GM12878 (cell line): Measurements from ENCODE around the gene AMPH. TPM values are rescaled to one million over a fixed set of nuclear protein-coding genes. Genes with fewer than 3 reads are reported as not detected.

Source experiments
- ATAC-seq: fragments of 200-7000 bp; cut with Tn5 transposase; 3 replicates; pipeline ENCODE4 v1.9.1; 2020; ENCODE audit warnings: mild to moderate bottlenecking, moderate library complexity
- BruUV-seq: library from RNA; stranded (reverse); fragments of 400-500 nt; replicated peaks from 2 replicates; lab custom pipeline; 2021; lab: Mats Ljungman, UMichigan
- CTCF ChIA-PET: fragments of 300-600 bp; sonication (Branson Sonifier 250); formaldehyde crosslinking; extraction: SDS; loops from one replicate; lab custom pipeline; 2021; ENCODE audit warnings: inconsistent platforms; lab: Yijun Ruan, JAX
- POLR2A ChIA-PET: fragments of 350-600 bp; formaldehyde crosslinking; extraction: SDS; loops from one replicate; lab custom pipeline; 2021; ENCODE audit warnings: inconsistent platforms; lab: Charles Lee
- RAD21 ChIA-PET: fragments of 300-600 bp; sonication (Branson Sonifier 250); formaldehyde crosslinking; loops from one replicate; lab custom pipeline; 2023; ENCODE audit warnings: antibody characterized with exemption; ENCODE audit not compliant: unreplicated experiment; lab: Charles Lee
- SMC1A ChIA-PET: fragments of 300-600 bp; sonication (Branson Sonifier 250); formaldehyde crosslinking; loops from one replicate; lab custom pipeline; 2023; ENCODE audit not compliant: unreplicated experiment, uncharacterized antibody; lab: Charles Lee
- DNase-seq: peaks from one replicate; pipeline ENCODE4 v3.0.0-alpha.2; 2011; ENCODE audit warnings: low read depth, low spot score
- FAIRE-seq: peaks from 3 replicates; lab custom pipeline; 2011; peaks lifted over from hg19 to GRCh38; lab: Jason Lieb, UNC
- H2AFZ ChIP-seq: 2 replicates; pipeline ENCODE4 v1.6.0; 2011; ENCODE audit warnings: low read depth, low read length, control low read depth; ENCODE audit not compliant: control insufficient read depth
- H3K27ac ChIP-seq: 2 replicates; pipeline ENCODE4 v1.5.1; 2011; ENCODE audit warnings: control low read depth; ENCODE audit not compliant: control insufficient read depth, insufficient read depth
- H3K27me3 ChIP-seq, 2 experiments: replicated peaks in 1 of 2; 2 replicates each; pipeline versions ENCODE4 v1.6.0 to v1.6.1; 2011; ENCODE audit warnings: low read length in 1 of 2; ENCODE audit not compliant: control insufficient read depth in 2 of 2, insufficient read depth in 2 of 2
- H3K36me3 ChIP-seq, 2 experiments: 2 replicates each; pipeline ENCODE4 v1.5.1; 2011; ENCODE audit warnings: low read length in 1 of 2; ENCODE audit not compliant: control insufficient read depth in 2 of 2, insufficient read depth in 2 of 2
- H3K4me1 ChIP-seq: 2 replicates; pipeline ENCODE4 v1.6.1; 2011; ENCODE audit warnings: mild to moderate bottlenecking, low read length, moderate library complexity, mixed read lengths; ENCODE audit not compliant: control insufficient read depth, insufficient read depth
- H3K4me2 ChIP-seq: 2 replicates; pipeline ENCODE4 v1.6.0; 2011; ENCODE audit warnings: control low read depth; ENCODE audit not compliant: control insufficient read depth, insufficient read depth
- H3K4me3 ChIP-seq: fragments of 200-600 bp; sonication (generic); 2 replicates; pipeline ENCODE4 v1.5.1; 2016
- H3K79me2 ChIP-seq: 2 replicates; pipeline ENCODE4 v1.6.0; 2011; ENCODE audit warnings: low read length; ENCODE audit not compliant: control insufficient read depth, insufficient read depth
- H3K9ac ChIP-seq: 2 replicates; pipeline ENCODE4 v1.8.0; 2011; ENCODE audit warnings: low read length, control low read depth, mixed read lengths; ENCODE audit not compliant: control insufficient read depth, insufficient read depth
- H3K9me3 ChIP-seq: replicated peaks from 3 replicates; pipeline ENCODE4 v1.5.1; 2011; ENCODE audit warnings: mild to moderate bottlenecking, low read length; ENCODE audit not compliant: control insufficient read depth, insufficient read depth
- H4K20me1 ChIP-seq: 2 replicates; pipeline ENCODE4 v1.6.0; 2011; ENCODE audit not compliant: control insufficient read depth, insufficient read depth
- BHLHE40 ChIP-seq, 2 experiments: fragments of 450-650 bp in 1 of 2; IDR thresholded peaks; 2 replicates each; pipeline ENCODE4 v1.6.1; 2011 to 2017; ENCODE audit warnings: low read depth in 2 of 2, borderline replicate concordance in 1 of 2, improper control_type of control experiment in 1 of 2, low read length in 1 of 2, mild to moderate bottlenecking in 1 of 2
- CBX5 ChIP-seq: sonication (generic); IDR thresholded peaks from 2 replicates; pipeline ENCODE4 v1.6.1; 2016; ENCODE audit warnings: low read depth, moderate library complexity, mild to moderate bottlenecking, inconsistent platforms
- DPF2 ChIP-seq: fragments of 450-650 bp; IDR thresholded peaks from 2 replicates; pipeline ENCODE4 v1.6.1; 2017; ENCODE audit warnings: mild to moderate bottlenecking
- IKZF1 ChIP-seq: fragments of 450-650 bp; conservative IDR thresholded peaks from 2 replicates; pipeline ENCODE4 v1.6.1; 2017; ENCODE audit warnings: antibody characterized with exemption, mild to moderate bottlenecking
- POLR2A ChIP-seq: IDR thresholded peaks from 2 replicates; pipeline ENCODE4 v1.6.1; 2011; ENCODE audit warnings: low read depth, mild to moderate bottlenecking, low read length
- RB1 ChIP-seq: fragments of 450-650 bp; formaldehyde crosslinking; IDR thresholded peaks from 2 replicates; pipeline ENCODE4 v1.6.1; 2017; ENCODE audit warnings: mild to moderate bottlenecking, borderline replicate concordance
- SUZ12 ChIP-seq: fragments of 200-600 bp; sonication (generic); IDR thresholded peaks from one replicate; pipeline ENCODE4 v1.6.1; 2018; ENCODE audit warnings: antibody characterized with exemption, mild to moderate bottlenecking; ENCODE audit not compliant: unreplicated experiment
- TCF12 ChIP-seq: IDR thresholded peaks from 2 replicates; pipeline ENCODE4 v1.6.1; 2011; ENCODE audit warnings: low read depth, mild to moderate bottlenecking, low read length
- TCF3 ChIP-seq: IDR thresholded peaks from 2 replicates; pipeline ENCODE4 v1.6.1; 2012; ENCODE audit warnings: low read depth, mild to moderate bottlenecking, low read length, borderline replicate concordance; ENCODE audit not compliant: insufficient read depth
- TCF7 ChIP-seq: IDR thresholded peaks from 2 replicates; pipeline ENCODE4 v1.6.1; 2014; ENCODE audit warnings: antibody characterized with exemption, borderline replicate concordance
- YBX1 ChIP-seq: fragments of 450-650 bp; IDR thresholded peaks from 2 replicates; pipeline ENCODE4 v1.6.1; 2016; ENCODE audit warnings: antibody characterized with exemption
- WGBS: methylation state at CpG from one replicate; pipeline ENCODE4 v1.1.6; 2016; ENCODE audit warnings: low lambda C conversion rate; ENCODE audit not compliant: insufficient replicate concordance, insufficient coverage; ENCODE audit errors: missing lambda C conversion rate; 5-methylcytosine and 5-hydroxymethylcytosine counted together
- in situ Hi-C: fragments of 300-500 bp; cut with MboI; formaldehyde crosslinking; loops from 9 replicates; pipeline ENCODE4 v1.14.3; 2018; ENCODE audit warnings: mixed read lengths
- intact Hi-C: fragments of 100-400 bp; cut with micrococcal nuclease; formaldehyde crosslinking; loops from one replicate; pipeline ENCODE4 v1.14.2; 2022; ENCODE audit not compliant: unreplicated experiment
- polyA plus RNA-seq, 11 experiments: library from polyadenylated mRNA; depleted of rRNA in 4 of 11; unstranded in 6 of 11; stranded (reverse) in 5 of 11; fragments of >200 nt; fragmentation: Nextera tagmentation in 4 of 11; fragmentation: Illumina TruSeq in 1 of 11; extraction: Ambion mirVana in 4 of 11; extraction: Trizol in 1 of 11; gene quantifications; 1 replicate in 1 of 11; 2 replicates in 10 of 11; pipeline versions ENCODE4 v1.2.1 to v1.2.3, GENCODE V29; 2011 to 2016; ENCODE audit warnings: inconsistent platforms in 2 of 11, missing spikeins in 2 of 11, low read depth in 1 of 11
- total RNA-seq, 4 experiments: library from RNA; depleted of rRNA in 3 of 4; stranded (reverse); fragments of >200 nt in 3 of 4; fragmentation: Illumina TruSeq in 1 of 4; extraction: Trizol in 1 of 4; gene quantifications; 2 replicates each; pipeline versions ENCODE4 v1.2.1 to v1.2.3, GENCODE V29; 2013 to 2021
- TF ChIP-seq, protein P1 (sequence below): IDR thresholded peaks from 2 replicates; pipeline ENCODE4 v1.6.1; 2011; ENCODE audit warnings: low read depth, mild to moderate bottlenecking, low read length, moderate library complexity, borderline replicate concordance; ENCODE audit errors: extremely low read depth
- TF ChIP-seq, protein P2 (sequence below): IDR thresholded peaks from 2 replicates; pipeline ENCODE4 v1.6.1; 2012; ENCODE audit warnings: low read depth, low read length, improper control_type of control experiment
- TF ChIP-seq, protein P3 (sequence below): fragments of 450-650 bp; formaldehyde crosslinking; IDR thresholded peaks from 2 replicates; pipeline ENCODE4 v1.5.0; 2022; ENCODE audit warnings: mild to moderate bottlenecking, missing genetic modification characterization

AMPH gene
- total and polyA plus RNA-seq, 10 of the 15 experiments (the other 5 are each of a cell fraction or from before 2014, with no cell fraction given): 0.03 to 0.24 (median 0.08) TPM; not detected in 2

DNA sequence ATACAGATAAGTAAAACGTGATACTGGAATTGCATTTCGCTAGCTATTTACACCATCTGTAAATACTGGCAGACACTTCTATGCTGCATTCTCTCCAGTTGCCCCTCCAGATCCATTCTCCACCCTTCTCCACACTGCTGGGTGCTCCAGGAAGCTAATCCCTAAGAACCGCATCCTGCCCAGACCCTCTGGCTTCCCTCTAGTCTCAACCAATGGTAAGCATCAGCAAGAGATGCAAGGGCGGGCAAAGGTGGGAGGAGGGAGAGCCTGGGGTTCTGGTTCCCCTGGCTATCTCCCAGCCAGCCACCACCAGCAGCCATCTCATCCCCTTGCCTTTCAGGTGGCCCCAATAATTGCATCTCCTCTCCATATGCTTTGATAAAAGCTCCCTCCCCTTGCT, 84.4 kb downstream of the AMPH start:
- intact Hi-C loops (no loop called here), in situ Hi-C loops (no loop called here)
- DNase-seq: no peak
- Histone ChIP-seq H3K79me2 (no peaks in the 10 kb centered on the region), H4K20me1 (no peaks in the 10 kb centered on the region), H2AFZ (no peak overlapping the region), H3K4me3 (no peak overlapping the region), H3K9ac (no peak overlapping the region), H3K4me1 (no peaks in the 10 kb centered on the region), H3K4me2 (no peak overlapping the region), H3K36me3 (no peaks in the 10 kb centered on the region), H3K27me3 (no peaks in the 10 kb centered on the region; a peak in 1 of 4 replicates), H3K9me3 (no peaks in the 10 kb centered on the region), H3K27ac (no peak overlapping the region)
- SMC1A ChIA-PET: no interaction called here
- CTCF ChIA-PET: interaction anchor here (0.7 to 1.5 kb wide), 3 partner anchors 9 to 265 kb away, joined by 3 to 5 read pairs (median 3); no protein-coding TSS in a partner anchor
- no peak for ATAC-seq
- no peak for TF ChIP-seq CBX5
- no peak for TF ChIP-seq RB1
- TF ChIP-seq IKZF1: no peak
- TF ChIP-seq, protein P1, sequence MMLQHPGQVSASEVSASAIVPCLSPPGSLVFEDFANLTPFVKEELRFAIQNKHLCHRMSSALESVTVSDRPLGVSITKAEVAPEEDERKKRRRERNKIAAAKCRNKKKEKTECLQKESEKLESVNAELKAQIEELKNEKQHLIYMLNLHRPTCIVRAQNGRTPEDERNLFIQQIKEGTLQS: no peak
- no peak for FAIRE-seq
- no TSS peak for BruUV-seq
- POLR2A ChIA-PET: no interaction called here
- RAD21 ChIA-PET: no interaction called here
- 45% methylated on average over 4 of the region's 4 CpGs for WGBS

DNA sequence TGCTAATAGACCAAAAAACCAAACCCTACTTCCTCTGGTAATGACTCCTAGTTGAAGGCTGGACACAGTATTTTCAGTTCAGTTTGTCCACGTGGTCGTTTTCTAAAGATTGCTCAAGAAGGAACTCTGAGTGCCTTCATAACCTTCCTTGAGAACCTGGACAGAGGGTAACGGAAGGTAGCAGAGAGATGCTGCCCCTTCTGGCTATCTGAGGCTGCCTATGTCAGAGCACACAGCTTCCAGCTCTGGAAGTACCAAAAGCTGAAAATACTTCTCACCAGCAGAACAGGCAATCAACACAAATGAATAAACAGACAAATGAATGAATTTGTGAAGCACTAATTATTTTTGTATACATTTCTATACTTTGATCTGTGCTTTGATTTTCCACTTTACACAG, 85.2 kb downstream of the AMPH start:
- in situ Hi-C loops: no loop called here
- Histone ChIP-seq H2AFZ (no peak overlapping the region), H3K9me3 (no peaks in the 10 kb centered on the region), H3K4me2 (no peak overlapping the region), H3K4me1 (no peaks in the 10 kb centered on the region), H3K4me3 (no peak overlapping the region), H3K79me2 (no peaks in the 10 kb centered on the region), H3K36me3 (no peaks in the 10 kb centered on the region), H4K20me1 (no peaks in the 10 kb centered on the region), H3K9ac (no peak overlapping the region), H3K27me3 (no peaks in the 10 kb centered on the region; a peak in 1 of 4 replicates), H3K27ac (no peak overlapping the region)
- no peak for ATAC-seq
- ChIA-PET RAD21 (no interaction called here), SMC1A (no interaction called here), POLR2A (no interaction called here), CTCF (interaction anchor here (1.5 kb wide), 1 partner anchor 147 kb away, joined by 5 read pairs; no protein-coding TSS in a partner anchor)
- no peak for FAIRE-seq
- no peak for DNase-seq
- 21% methylated on average over 3 of the region's 3 CpGs for WGBS
- intact Hi-C loops: no loop called here
- no TSS peak for BruUV-seq
- TF ChIP-seq, protein P2, sequence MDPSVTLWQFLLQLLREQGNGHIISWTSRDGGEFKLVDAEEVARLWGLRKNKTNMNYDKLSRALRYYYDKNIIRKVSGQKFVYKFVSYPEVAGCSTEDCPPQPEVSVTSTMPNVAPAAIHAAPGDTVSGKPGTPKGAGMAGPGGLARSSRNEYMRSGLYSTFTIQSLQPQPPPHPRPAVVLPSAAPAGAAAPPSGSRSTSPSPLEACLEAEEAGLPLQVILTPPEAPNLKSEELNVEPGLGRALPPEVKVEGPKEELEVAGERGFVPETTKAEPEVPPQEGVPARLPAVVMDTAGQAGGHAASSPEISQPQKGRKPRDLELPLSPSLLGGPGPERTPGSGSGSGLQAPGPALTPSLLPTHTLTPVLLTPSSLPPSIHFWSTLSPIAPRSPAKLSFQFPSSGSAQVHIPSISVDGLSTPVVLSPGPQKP: no peak
- no peak for TF ChIP-seq TCF3
- TF ChIP-seq BHLHE40 (IDR thresholded peaks at IDR 0.05; ENCODE audit: borderline replicate concordance in 1 of 2, low read depth in 2 of 2, low read length in 1 of 2): no peak
- TF ChIP-seq YBX1: no peak
- TF ChIP-seq TCF12: no peak
- TF ChIP-seq, protein P3, sequence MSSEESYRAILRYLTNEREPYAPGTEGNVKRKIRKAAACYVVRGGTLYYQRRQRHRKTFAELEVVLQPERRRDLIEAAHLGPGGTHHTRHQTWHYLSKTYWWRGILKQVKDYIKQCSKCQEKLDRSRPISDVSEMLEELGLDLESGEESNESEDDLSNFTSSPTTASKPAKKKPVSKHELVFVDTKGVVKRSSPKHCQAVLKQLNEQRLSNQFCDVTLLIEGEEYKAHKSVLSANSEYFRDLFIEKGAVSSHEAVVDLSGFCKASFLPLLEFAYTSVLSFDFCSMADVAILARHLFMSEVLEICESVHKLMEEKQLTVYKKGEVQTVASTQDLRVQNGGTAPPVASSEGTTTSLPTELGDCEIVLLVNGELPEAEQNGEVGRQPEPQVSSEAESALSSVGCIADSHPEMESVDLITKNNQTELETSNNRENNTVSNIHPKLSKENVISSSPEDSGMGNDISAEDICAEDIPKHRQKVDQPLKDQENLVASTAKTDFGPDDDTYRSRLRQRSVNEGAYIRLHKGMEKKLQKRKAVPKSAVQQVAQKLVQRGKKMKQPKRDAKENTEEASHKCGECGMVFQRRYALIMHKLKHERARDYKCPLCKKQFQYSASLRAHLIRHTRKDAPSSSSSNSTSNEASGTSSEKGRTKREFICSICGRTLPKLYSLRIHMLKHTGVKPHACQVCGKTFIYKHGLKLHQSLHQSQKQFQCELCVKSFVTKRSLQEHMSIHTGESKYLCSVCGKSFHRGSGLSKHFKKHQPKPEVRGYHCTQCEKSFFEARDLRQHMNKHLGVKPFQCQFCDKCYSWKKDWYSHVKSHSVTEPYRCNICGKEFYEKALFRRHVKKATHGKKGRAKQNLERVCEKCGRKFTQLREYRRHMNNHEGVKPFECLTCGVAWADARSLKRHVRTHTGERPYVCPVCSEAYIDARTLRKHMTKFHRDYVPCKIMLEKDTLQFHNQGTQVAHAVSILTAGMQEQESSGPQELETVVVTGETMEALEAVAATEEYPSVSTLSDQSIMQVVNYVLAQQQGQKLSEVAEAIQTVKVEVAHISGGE (CRISPR knock-in tag): no peak
- no peak for TF ChIP-seq DPF2
- TF ChIP-seq TCF7: no peak
- no peak for TF ChIP-seq POLR2A
- no peak for TF ChIP-seq SUZ12
